NCI-H524 treated with DMSO at 0.1 percent for 48 hours (cell line): ENCODE measurements around the gene EPHB1.

Experiments
- DNase-seq: peaks from one replicate; lab custom pipeline; 2025; lab: John Stamatoyannopoulos, UW

EPHB1 gene

GRCh38 chr3:135133905-135134683 is 339.0 kb downstream of the EPHB1 start:
- DNase-seq = no peak

- no peak for DNase-seq
Measured at GRCh38 chr3:135134684-135135075, 339.6 kb downstream of the EPHB1 start.

- no peak for DNase-seq
Measured at GRCh38 chr3:135135445-135135844, 340.4 kb downstream of the EPHB1 start.

GRCh38 chr3:135136361-135137100 is 341.5 kb downstream of the EPHB1 start:
- DNase-seq = no peak

GRCh38 chr3:135137296-135137695 is 342.2 kb downstream of the EPHB1 start:
- no peak for DNase-seq

GRCh38 chr3:135138776-135139175 is 343.7 kb downstream of the EPHB1 start:
- DNase-seq = no peak

- DNase-seq = no peak
Measured at GRCh38 chr3:135140591-135140990, 345.5 kb downstream of the EPHB1 start.

GRCh38 chr3:135141160-135141559 is 346.1 kb downstream of the EPHB1 start:
- no peak for DNase-seq

- DNase-seq = no peak
Measured at GRCh38 chr3:135141672-135142071, 346.6 kb downstream of the EPHB1 start.

- DNase-seq = no peak
Measured at GRCh38 chr3:135142530-135142929, 347.5 kb downstream of the EPHB1 start.

- no peak for DNase-seq
Measured at GRCh38 chr3:135143474-135143873, 348.4 kb downstream of the EPHB1 start.

GRCh38 chr3:135145581-135145980 is 350.5 kb downstream of the EPHB1 start:
- no peak for DNase-seq

- no peak for DNase-seq
Measured at GRCh38 chr3:135147657-135148056, 352.6 kb downstream of the EPHB1 start.

- no peak for DNase-seq
Measured at GRCh38 chr3:135148398-135149020, 353.4 kb downstream of the EPHB1 start.

GRCh38 chr3:135149707-135150681 is 354.9 kb downstream of the EPHB1 start:
- DNase-seq = no peak

- no peak for DNase-seq
Measured at GRCh38 chr3:135154186-135154585, 359.1 kb downstream of the EPHB1 start.

GRCh38 chr3:135155228-135155627 is 360.2 kb downstream of the EPHB1 start:
- DNase-seq = no peak

GRCh38 chr3:135155791-135156190 is 360.7 kb downstream of the EPHB1 start:
- no peak for DNase-seq

- DNase-seq = no peak
Measured at GRCh38 chr3:135157045-135157740, 362.1 kb downstream of the EPHB1 start.

- DNase-seq = no peak
Measured at GRCh38 chr3:135158520-135158919, 363.5 kb downstream of the EPHB1 start.

GRCh38 chr3:135159681-135160247 is 364.7 kb downstream of the EPHB1 start:
- DNase-seq = no peak
